ENCODE data around the gene ANKS1B. TPM values are rescaled to one million over a fixed set of nuclear protein-coding genes. Genes with fewer than 3 reads are reported as not detected.

Gene ANKS1B
- total RNA-seq, 2 experiments from 2014 or later = 0.30 to 1.3 TPM

DNA sequence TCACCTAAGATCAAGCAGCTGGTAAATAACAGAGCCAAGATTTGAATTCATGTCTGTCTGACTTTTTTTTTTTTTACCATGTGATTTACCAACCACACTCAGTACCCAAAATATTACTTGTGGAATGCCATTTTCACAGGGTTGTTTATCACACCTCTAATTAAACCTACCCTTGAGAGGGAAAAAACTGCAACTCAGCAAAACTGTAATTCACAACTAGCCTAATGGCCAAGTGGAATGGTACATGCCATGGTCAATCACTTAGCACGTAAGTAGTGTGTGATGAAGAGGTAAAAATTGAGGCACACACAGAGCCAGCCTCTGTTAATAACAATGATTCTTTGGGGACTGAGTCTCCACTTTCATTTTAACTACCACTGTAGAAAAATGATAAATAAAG lies 750.0 kb downstream of the ANKS1B start:
- POLR2A ChIA-PET = no interaction called here
- no peak overlapping the region for H3K27ac Mint-ChIP-seq
- DNase-seq = no peak
- H3K4me3 Mint-ChIP-seq = no peak overlapping the region
- H3K27me3 Mint-ChIP-seq = no peaks in the 10 kb centered on the region
- CTCF ChIA-PET = no interaction called here
- peaks cover 3% of the 10 kb centered on the region for H3K9me3 Mint-ChIP-seq
- no peaks in the 10 kb centered on the region for H3K36me3 Mint-ChIP-seq (ENCODE audit: low read depth)
- H3K4me1 Mint-ChIP-seq = peaks cover 2% of the 10 kb centered on the region

DNA sequence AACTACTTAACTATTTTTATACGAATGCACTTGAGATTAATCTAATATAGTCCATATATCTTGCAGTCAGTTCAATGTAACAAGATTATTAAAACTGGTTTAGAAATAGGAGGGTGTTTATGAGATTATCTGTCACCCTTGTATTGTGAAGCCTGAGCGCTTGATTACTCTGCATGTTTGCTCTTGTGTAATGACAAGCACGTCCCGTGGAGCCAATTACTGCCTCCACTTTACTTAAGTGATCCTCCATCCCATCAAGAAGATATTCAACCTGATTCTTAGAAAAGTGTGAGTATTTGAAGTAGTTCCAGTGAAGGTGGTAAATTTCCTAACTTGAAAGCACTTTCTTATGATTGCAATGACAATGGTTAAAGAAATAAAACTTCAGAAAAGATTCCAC lies 752.4 kb downstream of the ANKS1B start:
- ChIA-PET POLR2A (no interaction called here), CTCF (no interaction called here)
- H3K36me3 Mint-ChIP-seq (ENCODE audit: low read depth) = no peaks in the 10 kb centered on the region
- no peak overlapping the region for H3K27ac Mint-ChIP-seq
- peaks cover 2% of the 10 kb centered on the region for H3K9me3 Mint-ChIP-seq
- DNase-seq = no peak
- no peak overlapping the region for H3K4me3 Mint-ChIP-seq
- no peaks in the 10 kb centered on the region for H3K27me3 Mint-ChIP-seq
- no peaks in the 10 kb centered on the region for H3K4me1 Mint-ChIP-seq

DNA sequence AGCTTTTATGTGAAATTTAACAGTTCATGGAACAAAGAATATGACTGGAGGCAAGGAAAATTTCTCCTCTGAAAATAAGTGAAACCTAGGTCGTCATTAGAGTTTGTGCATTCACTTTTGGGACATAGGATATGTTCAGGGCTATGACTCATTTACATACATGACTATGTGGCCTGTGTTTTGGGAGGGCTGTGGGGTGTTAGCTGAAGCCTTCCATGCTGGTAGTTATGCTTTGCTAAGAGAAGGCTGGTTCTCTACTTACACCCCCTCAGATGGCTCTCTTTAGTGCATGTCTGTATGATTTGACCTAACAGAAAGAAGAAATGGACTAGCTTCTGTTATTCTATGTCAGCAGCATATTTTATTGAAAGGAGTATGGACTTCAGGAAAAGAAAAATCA lies 753.7 kb downstream of the ANKS1B start:
- Mint-ChIP-seq H3K4me3 (no peak overlapping the region), H3K36me3 (ENCODE audit: low read depth) (no peaks in the 10 kb centered on the region), H3K4me1 (no peaks in the 10 kb centered on the region), H3K27me3 (no peaks in the 10 kb centered on the region), H3K27ac (no peak overlapping the region), H3K9me3 (peaks cover 3% of the 10 kb centered on the region)
- ChIA-PET CTCF (no interaction called here), POLR2A (no interaction called here)
- DNase-seq = no peak

DNA sequence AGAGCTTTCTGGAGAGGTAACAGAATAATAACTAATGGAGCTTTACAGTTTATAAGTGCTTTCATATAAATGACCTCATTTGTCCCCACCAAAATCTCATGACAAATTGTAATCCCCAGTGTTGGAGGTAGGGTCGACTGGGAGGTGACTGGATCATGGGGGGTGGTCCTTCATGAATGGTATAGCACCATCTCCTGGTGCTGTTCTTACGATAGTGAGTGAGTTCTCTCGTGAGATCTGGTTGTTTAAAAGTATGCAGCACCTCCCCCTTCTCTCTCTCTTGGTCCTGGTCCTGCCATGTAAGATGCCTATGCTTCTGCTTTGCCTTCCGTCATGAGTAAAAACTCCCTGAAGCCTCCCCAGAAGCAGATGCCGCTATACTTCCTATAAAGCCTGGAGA lies 760.5 kb downstream of the ANKS1B start:
- Mint-ChIP-seq H3K9me3 (peaks cover 3% of the 10 kb centered on the region), H3K4me3 (no peak overlapping the region), H3K27ac (no peak overlapping the region), H3K27me3 (no peaks in the 10 kb centered on the region), H3K4me1 (no peaks in the 10 kb centered on the region), H3K36me3 (ENCODE audit: low read depth) (no peaks in the 10 kb centered on the region)
- no peak for DNase-seq
- POLR2A ChIA-PET = no interaction called here
- CTCF ChIA-PET = no interaction called here

DNA sequence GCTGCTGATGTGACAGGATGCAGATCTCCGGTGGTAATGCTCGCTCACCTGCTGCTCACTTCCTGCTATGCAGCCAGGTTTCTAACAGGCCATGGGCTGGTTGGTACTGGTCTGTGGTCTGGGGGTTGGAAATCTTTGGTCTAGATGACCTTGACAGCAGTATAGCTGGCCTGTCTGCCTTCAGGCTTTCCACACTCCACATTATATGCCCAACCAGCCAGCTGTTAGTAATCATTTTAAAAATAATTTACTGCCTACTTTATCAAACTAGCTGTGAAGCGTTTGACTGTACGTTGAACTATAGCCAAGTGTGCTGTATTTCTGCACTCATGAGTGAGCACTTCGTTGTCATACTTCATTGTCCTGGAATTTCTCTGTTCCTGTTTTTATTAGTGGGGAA lies 761.2 kb downstream of the ANKS1B start:
- Mint-ChIP-seq H3K4me1 (no peaks in the 10 kb centered on the region), H3K9me3 (peaks cover 3% of the 10 kb centered on the region), H3K4me3 (no peak overlapping the region), H3K27ac (no peak overlapping the region), H3K27me3 (no peaks in the 10 kb centered on the region), H3K36me3 (ENCODE audit: low read depth) (no peaks in the 10 kb centered on the region)
- ChIA-PET POLR2A (no interaction called here), CTCF (no interaction called here)
- DNase-seq = no peak

DNA sequence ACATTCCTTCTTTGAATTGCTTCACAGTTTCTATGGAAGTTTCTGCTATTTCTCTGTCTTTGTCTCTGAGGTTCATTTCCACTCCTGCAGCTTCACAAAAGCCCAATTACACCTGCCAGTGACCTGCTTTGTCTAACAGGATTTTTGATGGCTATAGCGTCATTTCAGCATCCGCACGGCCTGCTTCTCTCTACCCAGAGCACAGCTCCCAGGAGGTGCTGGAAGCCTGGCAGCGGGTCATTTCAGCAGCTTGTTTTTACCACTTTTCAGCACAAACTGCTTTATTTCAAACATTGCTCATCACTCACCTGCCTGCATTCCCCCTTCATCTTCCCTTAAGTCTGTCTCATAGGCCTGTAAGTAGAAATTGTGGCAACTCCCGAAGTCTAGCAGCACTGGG lies 771.7 kb downstream of the ANKS1B start:
- Mint-ChIP-seq H3K4me3 (no peak overlapping the region), H3K4me1 (no peaks in the 10 kb centered on the region), H3K27me3 (no peaks in the 10 kb centered on the region), H3K9me3 (no peaks in the 10 kb centered on the region), H3K36me3 (ENCODE audit: low read depth) (no peaks in the 10 kb centered on the region), H3K27ac (no peak overlapping the region)
- ChIA-PET CTCF (no interaction called here), POLR2A (no interaction called here)
- no peak for DNase-seq

DNA sequence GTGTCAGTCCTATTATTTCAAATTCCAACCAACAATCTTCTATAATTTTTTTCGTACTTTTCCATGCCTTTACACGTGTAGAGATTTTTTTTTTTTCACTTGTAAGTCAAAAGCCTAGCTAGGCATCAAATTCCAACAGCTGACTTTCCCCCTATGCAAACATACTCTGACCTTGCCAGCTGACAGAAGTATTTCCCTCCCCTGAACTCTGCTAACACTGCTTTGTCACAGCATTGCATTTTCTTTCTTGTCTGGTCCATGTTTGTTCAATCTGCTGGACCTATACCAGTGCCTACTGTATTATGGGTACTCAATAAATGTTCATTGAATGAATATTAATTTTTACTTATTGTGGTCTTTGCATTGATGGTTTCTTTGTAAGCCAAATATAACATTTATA lies 772.5 kb downstream of the ANKS1B start:
- no peak for DNase-seq
- no peaks in the 10 kb centered on the region for H3K27me3 Mint-ChIP-seq
- H3K4me3 Mint-ChIP-seq = no peak overlapping the region
- no peaks in the 10 kb centered on the region for H3K9me3 Mint-ChIP-seq
- no peak overlapping the region for H3K27ac Mint-ChIP-seq
- ChIA-PET POLR2A (no interaction called here), CTCF (no interaction called here)
- H3K4me1 Mint-ChIP-seq = no peaks in the 10 kb centered on the region
- no peaks in the 10 kb centered on the region for H3K36me3 Mint-ChIP-seq (ENCODE audit: low read depth)

DNA sequence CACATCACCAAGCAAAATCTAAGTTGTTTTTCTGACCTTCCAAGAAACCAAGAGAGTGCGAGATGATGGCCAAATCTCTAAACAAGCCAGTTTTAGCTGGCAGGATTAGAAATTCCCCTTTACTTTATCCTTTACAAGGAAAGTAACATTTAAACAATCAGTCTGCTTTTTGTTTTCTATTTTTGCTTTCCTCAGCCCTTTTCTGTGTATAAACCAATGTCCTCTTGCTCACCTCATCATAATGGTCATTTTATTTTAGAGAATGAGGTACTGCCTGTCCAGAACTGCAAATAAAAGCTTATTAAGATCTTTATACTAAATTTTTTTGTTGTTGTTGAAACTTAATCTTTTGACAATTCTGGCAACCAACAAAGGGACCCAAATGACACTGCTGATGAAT lies 779.6 kb downstream of the ANKS1B start:
- no peak overlapping the region for H3K4me3 Mint-ChIP-seq
- ChIA-PET CTCF (no interaction called here), POLR2A (no interaction called here)

DNA sequence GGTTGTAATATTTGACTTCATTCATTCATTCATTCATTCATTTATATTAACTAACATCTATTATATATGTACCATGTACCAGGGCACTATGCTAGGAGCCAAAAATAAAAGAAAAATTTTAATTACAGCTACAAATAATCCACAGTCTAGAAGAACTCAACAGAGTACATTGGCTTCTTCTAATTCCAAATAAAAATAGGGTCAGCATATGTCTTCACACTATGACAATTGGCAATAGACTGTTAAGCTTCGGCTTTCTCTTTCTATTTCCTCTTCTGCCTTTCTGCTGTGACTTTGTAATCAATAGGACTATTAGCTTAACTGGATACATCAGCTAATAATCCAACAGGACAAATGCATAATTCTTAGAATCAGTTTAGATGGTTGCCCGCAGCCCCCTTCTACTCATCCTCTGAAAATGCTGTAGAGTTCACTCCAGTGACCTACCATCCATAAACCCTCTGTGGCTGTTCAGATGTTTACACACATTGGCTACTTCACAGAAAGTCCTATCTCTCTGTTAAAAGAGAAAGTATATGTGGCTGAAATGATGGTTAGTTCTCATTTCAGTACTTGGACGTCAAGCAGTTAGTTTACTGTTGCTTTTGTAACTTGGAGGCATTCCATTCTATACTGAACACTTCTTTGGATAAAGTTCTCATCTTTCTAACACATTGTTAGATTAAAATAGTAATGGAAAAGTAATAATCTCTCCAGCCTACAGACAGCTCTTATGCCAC lies 782.7 kb downstream of the ANKS1B start:
- no peaks in the 10 kb centered on the region for H3K4me1 Mint-ChIP-seq
- H3K36me3 Mint-ChIP-seq (ENCODE audit: low read depth) = no peaks in the 10 kb centered on the region
- ChIA-PET POLR2A (no interaction called here), CTCF (no interaction called here)
- H3K27ac Mint-ChIP-seq = no peak overlapping the region
- H3K9me3 Mint-ChIP-seq = no peaks in the 10 kb centered on the region
- H3K4me3 Mint-ChIP-seq = no peak overlapping the region
- no peak for DNase-seq
- H3K27me3 Mint-ChIP-seq = no peaks in the 10 kb centered on the region

More for the DNA sequence above, 779.6 kb downstream of the ANKS1B start:
- Mint-ChIP-seq H3K27me3 (no peaks in the 10 kb centered on the region), H3K4me1 (no peaks in the 10 kb centered on the region), H3K9me3 (no peaks in the 10 kb centered on the region), H3K36me3 (ENCODE audit: low read depth) (no peaks in the 10 kb centered on the region), H3K27ac (no peak overlapping the region)
- no peak for DNase-seq

DNA sequence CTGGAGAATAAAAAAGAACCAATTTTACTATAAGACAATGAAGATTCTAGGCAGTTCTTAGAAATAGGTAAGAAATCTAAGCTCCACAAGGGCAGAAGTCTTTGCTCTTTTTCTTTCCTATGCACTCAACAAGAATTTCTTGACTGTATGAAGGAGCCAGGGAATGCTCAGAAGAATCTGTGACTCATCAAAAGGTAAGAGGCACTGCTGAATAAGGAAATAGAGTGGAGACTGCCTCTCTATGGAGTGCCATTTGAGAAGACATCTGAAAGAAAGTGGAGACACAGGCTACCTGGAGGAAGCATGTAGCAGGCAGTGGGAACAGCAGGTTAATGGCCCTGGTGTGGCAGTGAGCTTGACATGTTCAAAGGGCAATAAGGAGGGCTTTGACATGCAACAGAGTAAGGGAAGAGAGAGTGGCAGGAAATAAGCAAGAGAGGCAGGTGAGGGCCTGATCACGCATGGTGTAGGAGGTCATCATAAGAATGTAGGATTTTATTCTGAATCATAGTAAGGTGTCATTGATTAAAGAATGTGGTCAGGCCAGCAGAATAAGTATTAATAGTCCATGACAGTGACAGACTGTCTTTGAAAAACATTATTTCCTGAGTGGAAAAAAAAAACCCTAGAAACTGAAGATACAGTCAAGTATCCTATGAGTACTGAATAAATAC lies 783.9 kb downstream of the ANKS1B start:
- H3K27ac Mint-ChIP-seq = no peak overlapping the region

DNA sequence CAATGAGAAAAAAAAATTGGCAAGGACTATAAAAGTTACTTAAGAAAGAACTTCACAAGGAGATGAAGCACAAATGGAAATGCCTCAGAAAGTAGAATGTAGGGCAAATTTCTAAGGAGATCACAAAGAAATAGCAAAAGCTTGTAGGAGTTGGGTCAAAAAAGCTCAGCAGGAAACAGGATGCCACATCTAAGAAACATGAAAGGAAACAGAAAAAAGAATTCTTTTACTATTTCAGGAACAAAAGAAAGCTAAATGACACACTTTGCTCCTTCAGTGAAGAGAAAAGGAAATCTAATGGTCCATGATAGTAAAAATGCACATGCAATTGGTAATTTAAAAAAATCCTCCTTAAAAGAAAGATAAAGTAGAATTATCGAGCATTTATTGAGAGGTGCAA lies 789.3 kb downstream of the ANKS1B start:
- Mint-ChIP-seq H3K27ac (no peak overlapping the region), H3K9me3 (no peaks in the 10 kb centered on the region), H3K27me3 (no peaks in the 10 kb centered on the region), H3K4me3 (no peak overlapping the region), H3K4me1 (no peaks in the 10 kb centered on the region), H3K36me3 (ENCODE audit: low read depth) (no peaks in the 10 kb centered on the region)
- CTCF ChIA-PET = no interaction called here
- no peak for DNase-seq
- POLR2A ChIA-PET = no interaction called here

More for the DNA sequence above, 783.9 kb downstream of the ANKS1B start:
- Mint-ChIP-seq H3K4me1 (no peaks in the 10 kb centered on the region), H3K27me3 (no peaks in the 10 kb centered on the region), H3K36me3 (ENCODE audit: low read depth) (no peaks in the 10 kb centered on the region), H3K9me3 (no peaks in the 10 kb centered on the region), H3K4me3 (no peak overlapping the region)
- CTCF ChIA-PET = no interaction called here
- DNase-seq = no peak
- POLR2A ChIA-PET = no interaction called here

DNA sequence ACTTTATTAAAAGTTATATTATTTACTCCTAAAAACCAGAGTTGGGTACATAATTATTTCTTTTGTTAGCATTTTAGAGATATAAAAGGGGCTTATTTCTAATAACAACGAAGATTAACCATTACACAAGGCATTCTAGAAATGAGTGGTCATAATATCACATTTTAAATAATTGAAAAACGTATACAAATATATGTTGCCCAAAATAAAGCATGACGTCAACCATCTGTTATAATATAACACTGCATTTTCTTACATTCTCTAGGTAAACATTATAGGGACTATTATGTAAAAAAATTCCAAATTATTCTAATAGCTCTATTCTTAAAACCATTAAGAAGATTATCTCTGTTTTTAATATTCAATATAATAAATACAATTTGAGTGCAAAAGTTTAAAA lies 792.2 kb downstream of the ANKS1B start:
- no peaks in the 10 kb centered on the region for H3K4me1 Mint-ChIP-seq
- POLR2A ChIA-PET = no interaction called here
- CTCF ChIA-PET = no interaction called here

DNA sequence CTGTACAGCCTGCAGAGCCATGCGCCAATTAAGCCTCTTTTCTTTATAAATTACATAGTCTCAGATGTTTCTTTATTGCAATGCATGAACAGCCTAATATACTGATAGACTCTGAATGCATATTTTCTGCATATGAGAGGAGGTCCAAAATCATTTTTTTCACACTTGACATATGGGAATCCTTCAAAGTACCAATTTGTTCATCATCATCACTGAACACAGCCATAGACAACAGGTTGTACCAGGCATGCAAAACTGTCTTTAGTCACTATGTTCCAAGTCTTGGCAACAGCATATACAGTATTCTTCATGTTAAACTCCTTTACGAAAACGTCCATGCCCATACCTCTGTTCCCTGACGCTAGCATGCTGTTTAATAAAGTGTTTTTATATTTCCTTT lies 807.9 kb downstream of the ANKS1B start:
- no peak overlapping the region for H3K27ac Mint-ChIP-seq
- no peaks in the 10 kb centered on the region for H3K27me3 Mint-ChIP-seq
- POLR2A ChIA-PET = no interaction called here
- H3K4me3 Mint-ChIP-seq = no peak overlapping the region
- CTCF ChIA-PET = no interaction called here
- H3K36me3 Mint-ChIP-seq (ENCODE audit: low read depth) = no peaks in the 10 kb centered on the region
- no peak for DNase-seq
- H3K9me3 Mint-ChIP-seq = peaks cover 4% of the 10 kb centered on the region
- H3K4me1 Mint-ChIP-seq = no peaks in the 10 kb centered on the region

More for the DNA sequence above, 792.2 kb downstream of the ANKS1B start:
- H3K27ac Mint-ChIP-seq = no peak overlapping the region
- H3K4me3 Mint-ChIP-seq = no peak overlapping the region
- no peaks in the 10 kb centered on the region for H3K27me3 Mint-ChIP-seq
- H3K9me3 Mint-ChIP-seq = peaks cover 2% of the 10 kb centered on the region
- DNase-seq = no peak
- H3K36me3 Mint-ChIP-seq (ENCODE audit: low read depth) = no peaks in the 10 kb centered on the region

DNA sequence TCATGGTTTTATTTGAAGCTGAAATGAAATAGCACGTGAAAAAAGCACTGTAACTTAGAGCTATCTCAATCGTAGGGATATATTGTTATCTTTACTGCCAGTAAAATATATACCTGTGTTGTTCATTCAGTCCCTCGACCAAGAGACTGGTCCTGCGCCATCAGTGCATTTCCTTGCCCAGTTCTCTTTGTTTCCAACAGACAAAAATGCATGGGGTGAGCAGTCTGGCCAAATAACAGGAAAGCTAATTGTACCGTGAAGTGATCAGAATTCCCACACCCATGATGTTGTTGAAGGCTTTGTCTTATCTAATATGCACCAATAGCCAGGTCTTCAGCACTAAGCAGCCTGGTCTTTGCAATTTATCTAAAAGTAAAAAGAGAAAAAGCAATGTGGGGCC lies 814.3 kb downstream of the ANKS1B start:
- H3K27me3 Mint-ChIP-seq = no peaks in the 10 kb centered on the region
- ChIA-PET CTCF (no interaction called here), POLR2A (no interaction called here)
- H3K9me3 Mint-ChIP-seq = no peaks in the 10 kb centered on the region
- no peak for DNase-seq
- no peaks in the 10 kb centered on the region for H3K4me1 Mint-ChIP-seq
- H3K36me3 Mint-ChIP-seq (ENCODE audit: low read depth) = no peaks in the 10 kb centered on the region
- no peak overlapping the region for H3K27ac Mint-ChIP-seq
- no peak overlapping the region for H3K4me3 Mint-ChIP-seq

Data from activated CD4-positive, alpha-beta memory T cell treated with anti-CD3 and anti-CD28 coated beads, Interleukin-2, amount 10 ng/mL, durations not matched to agents 7 days and 5 days (primary cell).